Uterus (tissue), 2 donors: ENCODE measurements around the gene XPO5.

Experiments used
- POLR2A ChIP-seq, 2 donors: fragments of 450-650 bp; IDR thresholded peaks; one replicate each; pipeline ENCODE4 v1.6.1; 2016; ENCODE audit warnings: antibody characterized with exemption in 2 of 2, mild to moderate bottlenecking in 1 of 2, moderate library complexity in 1 of 2
- TF ChIP-seq, protein P1 (sequence below), 4 experiments: fragments of 200-600 bp in 2 of 4; fragments of 450-650 bp in 2 of 4; sonication (generic) in 2 of 4; IDR thresholded peaks; one replicate each; pipeline ENCODE4 v1.5.1; 2016 to 2019; ENCODE audit warnings: antibody characterized with exemption in 4 of 4, mild to moderate bottlenecking in 2 of 4, moderate library complexity in 1 of 4

DNA sequence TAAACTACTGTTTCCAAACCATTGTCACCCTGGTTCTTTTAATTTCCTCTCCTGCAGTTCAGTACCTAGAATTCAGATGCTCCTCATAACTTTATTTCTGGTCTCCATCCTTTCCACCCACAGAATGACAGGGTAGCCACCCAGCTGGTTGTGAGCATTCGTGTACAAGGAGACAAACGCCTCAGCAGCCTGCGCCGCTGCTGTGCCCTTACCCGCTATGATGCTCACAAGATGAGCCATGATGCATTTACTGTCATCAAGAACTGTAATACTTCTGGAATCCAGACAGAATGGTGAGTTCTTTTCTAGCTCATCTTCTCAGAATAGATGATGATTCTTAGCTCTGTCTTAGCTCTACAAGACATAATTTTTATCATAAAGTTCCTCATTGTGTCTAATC, 34.6 kb upstream of the XPO5 start:
- no peak for TF ChIP-seq POLR2A (IDR thresholded peaks at IDR 0.05)
- TF ChIP-seq, protein P1, sequence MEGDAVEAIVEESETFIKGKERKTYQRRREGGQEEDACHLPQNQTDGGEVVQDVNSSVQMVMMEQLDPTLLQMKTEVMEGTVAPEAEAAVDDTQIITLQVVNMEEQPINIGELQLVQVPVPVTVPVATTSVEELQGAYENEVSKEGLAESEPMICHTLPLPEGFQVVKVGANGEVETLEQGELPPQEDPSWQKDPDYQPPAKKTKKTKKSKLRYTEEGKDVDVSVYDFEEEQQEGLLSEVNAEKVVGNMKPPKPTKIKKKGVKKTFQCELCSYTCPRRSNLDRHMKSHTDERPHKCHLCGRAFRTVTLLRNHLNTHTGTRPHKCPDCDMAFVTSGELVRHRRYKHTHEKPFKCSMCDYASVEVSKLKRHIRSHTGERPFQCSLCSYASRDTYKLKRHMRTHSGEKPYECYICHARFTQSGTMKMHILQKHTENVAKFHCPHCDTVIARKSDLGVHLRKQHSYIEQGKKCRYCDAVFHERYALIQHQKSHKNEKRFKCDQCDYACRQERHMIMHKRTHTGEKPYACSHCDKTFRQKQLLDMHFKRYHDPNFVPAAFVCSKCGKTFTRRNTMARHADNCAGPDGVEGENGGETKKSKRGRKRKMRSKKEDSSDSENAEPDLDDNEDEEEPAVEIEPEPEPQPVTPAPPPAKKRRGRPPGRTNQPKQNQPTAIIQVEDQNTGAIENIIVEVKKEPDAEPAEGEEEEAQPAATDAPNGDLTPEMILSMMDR (IDR thresholded peaks at IDR 0.05) = no peak
